Lung (tissue), 12 donors: ENCODE results near the gene DENND5A. TPM values are rescaled to one million over a fixed set of nuclear protein-coding genes. Genes with fewer than 3 reads are reported as not detected.

Source experiments
- ATAC-seq: fragments of 200-7000 bp; cut with Tn5 transposase; one replicate; pipeline ENCODE4 v1.9.1; 2020; ENCODE audit warnings: moderate number of reproducible peaks; ENCODE audit not compliant: insufficient read depth, low FRiP score
- DNase-seq, 3 donors: peaks; one replicate each; pipeline ENCODE4 v3.0.0-alpha.2; 2013 to 2017
- H3K27ac ChIP-seq, 2 donors: one replicate each; pipeline ENCODE4 v1.5.1; 2013; ENCODE audit warnings: mild to moderate bottlenecking in 2 of 2, moderate library complexity in 2 of 2, control low read depth in 1 of 2, inconsistent platforms in 1 of 2, low read depth in 1 of 2, low read length in 1 of 2
- H3K27me3 ChIP-seq, 3 donors: one replicate each; pipeline ENCODE4 v1.5.1; 2013; ENCODE audit warnings: low read length in 2 of 3; ENCODE audit not compliant: control insufficient read depth in 3 of 3, insufficient read depth in 3 of 3
- H3K36me3 ChIP-seq, 4 donors: one replicate each; pipeline ENCODE4 v1.5.1; 2013; ENCODE audit warnings: low read length in 4 of 4, mild to moderate bottlenecking in 1 of 4, moderate library complexity in 1 of 4; ENCODE audit not compliant: control insufficient read depth in 4 of 4, insufficient read depth in 4 of 4
- H3K4me1 ChIP-seq, 5 donors: one replicate each; pipeline ENCODE4 v1.5.1; 2013; ENCODE audit warnings: low read length in 5 of 5, mild to moderate bottlenecking in 2 of 5, moderate library complexity in 1 of 5; ENCODE audit not compliant: control insufficient read depth in 5 of 5, insufficient read depth in 5 of 5
- H3K4me3 ChIP-seq: one replicate; pipeline ENCODE4 v1.5.1; 2013; ENCODE audit warnings: mild to moderate bottlenecking, control low read depth, moderate library complexity
- H3K9ac ChIP-seq, 2 donors: one replicate each; pipeline ENCODE4 v1.5.1; 2013; ENCODE audit warnings: low read length in 2 of 2, control low read depth in 1 of 2; ENCODE audit not compliant: insufficient read depth in 1 of 2
- H3K9me3 ChIP-seq, 4 donors: one replicate each; pipeline ENCODE4 v1.5.1; 2013; ENCODE audit warnings: low read length in 3 of 4, mild to moderate bottlenecking in 1 of 4, moderate library complexity in 1 of 4; ENCODE audit not compliant: control insufficient read depth in 4 of 4, insufficient read depth in 3 of 4
- CTCF ChIP-seq: IDR thresholded peaks from 2 replicates; pipeline ENCODE4 v1.5.1; 2012; ENCODE audit warnings: mild to moderate bottlenecking; ENCODE audit errors: control extremely low read depth, extremely low read depth
- WGBS, 2 donors: extraction: QIAGEN DNeasy Blood & Tissue Kit; methylation state at CpG; one replicate each; pipeline ENCODE4 v1.1.7; 2013; 5-methylcytosine and 5-hydroxymethylcytosine counted together
- polyA plus RNA-seq, 2 donors: library from polyadenylated mRNA; stranded (reverse); fragments of 200-250 nt; gene quantifications; one replicate each; pipeline ENCODE4 v1.2.1, GENCODE V29; 2013
- total RNA-seq, 2 donors: library from RNA; depleted of rRNA in 1 of 2; stranded (reverse); fragments of >200 nt in 1 of 2; gene quantifications; one replicate each; pipeline ENCODE4 v1.2.1, GENCODE V29; 2014 to 2021
- donor health status: control.
- donor health status: control.
- donor health status: Bipolar disorder and iron deficiency.
- donor health status: healthy.
- donor health status: DM: yes; HTN: yes; CAD: no.

Gene DENND5A
- total and polyA plus RNA-seq, 4 donors, result 20.8 to 152 (median 112) TPM

DNA sequence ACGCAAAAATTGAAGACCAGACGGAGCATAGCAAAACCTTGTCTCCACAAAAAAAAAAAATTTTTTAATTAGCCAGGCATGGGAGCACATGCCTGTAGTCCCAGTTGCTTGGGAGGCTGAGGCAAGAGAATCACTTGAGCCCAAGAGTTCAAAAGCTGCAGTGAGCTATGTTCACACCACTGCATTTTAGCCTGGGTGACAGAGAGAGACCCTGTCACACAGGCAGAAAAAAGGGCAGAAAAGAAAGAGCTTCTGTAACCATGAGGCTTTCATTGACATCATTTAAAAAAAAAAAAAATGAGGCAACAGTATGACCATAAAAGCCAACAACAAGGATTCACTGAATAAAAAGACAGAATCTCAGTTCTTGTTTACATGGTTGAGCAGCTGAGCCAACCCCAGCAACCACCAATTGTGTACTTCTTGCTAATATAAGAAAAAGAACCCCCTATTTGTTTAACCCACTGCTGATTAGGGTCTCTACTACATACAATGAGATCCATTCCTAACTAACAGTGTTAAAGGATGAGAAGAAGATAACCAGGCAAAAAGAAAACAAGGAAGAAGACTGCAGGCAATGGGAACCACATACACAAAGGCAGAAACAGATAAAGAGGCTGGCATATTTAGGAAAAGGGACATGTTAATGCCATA, 87.6 kb downstream of the DENND5A start:
- TF ChIP-seq CTCF, result no peak

DNA sequence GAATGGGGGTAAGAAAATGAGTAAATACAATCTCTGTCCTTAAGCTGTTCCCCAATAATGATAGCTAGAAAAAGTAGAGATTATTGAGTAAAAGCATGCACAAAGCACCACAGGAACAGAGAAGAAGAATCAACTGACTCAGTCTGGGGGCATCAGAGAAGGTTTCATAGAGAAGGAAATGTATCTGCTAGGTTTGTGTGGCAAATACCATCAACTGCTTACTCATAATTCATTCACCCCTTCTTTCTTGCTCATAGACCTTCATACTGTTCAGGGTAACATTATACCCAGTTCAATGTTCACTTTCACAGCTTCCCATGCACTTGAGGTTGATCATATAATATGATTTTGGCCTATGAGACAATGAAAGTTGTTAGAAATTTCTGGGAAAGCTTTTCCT, 88.6 kb downstream of the DENND5A start:
- ATAC-seq (no peak), DNase-seq (no peak)
- H3K36me3 ChIP-seq, result peaks cover 10 to 41% (median 36%) of the 10 kb centered on the region in 4 donors
- H3K27ac ChIP-seq, result no peak overlapping the region
- no peak overlapping the region for H3K9ac ChIP-seq
- H3K4me3 ChIP-seq, result no peak overlapping the region
- no peaks in the 10 kb centered on the region for H3K27me3 ChIP-seq
- H3K9me3 ChIP-seq, result no peaks in the 10 kb centered on the region
- H3K4me1 ChIP-seq, result peaks cover 0 to 3% (median 0%) of the 10 kb centered on the region in 5 donors
- TF ChIP-seq CTCF, result no peak

More for the DNA sequence above, 87.6 kb downstream of the DENND5A start:
- DNase-seq (no peak), ATAC-seq (no peak)
- Histone ChIP-seq H3K27me3 (no peaks in the 10 kb centered on the region), H3K27ac (no peak overlapping the region), H3K4me1 (peaks cover 0 to 3% (median 0%) of the 10 kb centered on the region in 5 donors), H3K9ac (no peak overlapping the region), H3K4me3 (no peak overlapping the region), H3K9me3 (no peaks in the 10 kb centered on the region), H3K36me3 (peaks cover 10 to 39% (median 32%) of the 10 kb centered on the region in 4 donors)
- 100% methylated on average over 2 of the region's 2 CpGs for WGBS, 2 donors

DNA sequence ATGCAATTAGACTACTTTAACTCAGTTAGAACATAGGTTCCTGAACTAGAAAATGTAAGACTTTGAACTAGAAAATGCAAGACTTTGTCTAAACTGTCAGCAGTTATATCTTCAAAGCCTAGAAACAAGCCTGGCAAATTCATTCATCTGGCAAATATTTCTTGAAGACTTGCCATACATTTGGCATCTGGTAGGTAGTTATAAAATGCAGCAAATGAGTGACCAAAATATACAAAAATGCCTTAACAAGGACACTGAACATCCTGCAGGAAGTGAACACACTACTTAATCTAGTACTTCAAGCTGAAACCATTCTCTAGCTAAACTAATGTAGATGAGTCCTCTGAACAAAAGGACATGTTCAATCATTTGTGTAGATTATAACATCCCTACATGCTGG, 89.0 kb downstream of the DENND5A start:
- DNase-seq, result no peak
- no peaks in the 10 kb centered on the region for H3K4me1 ChIP-seq
- H3K9ac ChIP-seq, result no peak overlapping the region
- H3K9me3 ChIP-seq, result no peaks in the 10 kb centered on the region
- peaks cover 10 to 38% (median 33%) of the 10 kb centered on the region in 4 donors for H3K36me3 ChIP-seq
- ATAC-seq, result no peak
- no peak overlapping the region for H3K27ac ChIP-seq
- no peaks in the 10 kb centered on the region for H3K27me3 ChIP-seq
- no peak overlapping the region for H3K4me3 ChIP-seq
- no peak for TF ChIP-seq CTCF

GRCh38 chr11:9172389-9172788, 92.8 kb downstream of the DENND5A start:
- H3K27me3 ChIP-seq, result no peaks in the 10 kb centered on the region
- no peak for TF ChIP-seq CTCF
- H3K9ac ChIP-seq, result no peak overlapping the region
- no peak overlapping the region for H3K27ac ChIP-seq
- no peak for ATAC-seq
- H3K4me3 ChIP-seq, result no peak overlapping the region
- H3K36me3 ChIP-seq, result peaks cover 10 to 28% (median 22%) of the 10 kb centered on the region in 4 donors
- no peak for DNase-seq
- peaks cover 0 to 9% (median 0%) of the 10 kb centered on the region in 5 donors for H3K4me1 ChIP-seq
- 94 to 98% methylated on average over 5 of the region's 5 CpGs for WGBS, 2 donors
- no peaks in the 10 kb centered on the region for H3K9me3 ChIP-seq
